HuH-7 (cell line): Measurements from ENCODE around the gene CTDSP1.

Source experiments
- DNase-seq: peaks from one replicate; pipeline ENCODE4 v3.0.0; 2011; ENCODE audit warnings: low spot score

The CTDSP1 gene

DNA sequence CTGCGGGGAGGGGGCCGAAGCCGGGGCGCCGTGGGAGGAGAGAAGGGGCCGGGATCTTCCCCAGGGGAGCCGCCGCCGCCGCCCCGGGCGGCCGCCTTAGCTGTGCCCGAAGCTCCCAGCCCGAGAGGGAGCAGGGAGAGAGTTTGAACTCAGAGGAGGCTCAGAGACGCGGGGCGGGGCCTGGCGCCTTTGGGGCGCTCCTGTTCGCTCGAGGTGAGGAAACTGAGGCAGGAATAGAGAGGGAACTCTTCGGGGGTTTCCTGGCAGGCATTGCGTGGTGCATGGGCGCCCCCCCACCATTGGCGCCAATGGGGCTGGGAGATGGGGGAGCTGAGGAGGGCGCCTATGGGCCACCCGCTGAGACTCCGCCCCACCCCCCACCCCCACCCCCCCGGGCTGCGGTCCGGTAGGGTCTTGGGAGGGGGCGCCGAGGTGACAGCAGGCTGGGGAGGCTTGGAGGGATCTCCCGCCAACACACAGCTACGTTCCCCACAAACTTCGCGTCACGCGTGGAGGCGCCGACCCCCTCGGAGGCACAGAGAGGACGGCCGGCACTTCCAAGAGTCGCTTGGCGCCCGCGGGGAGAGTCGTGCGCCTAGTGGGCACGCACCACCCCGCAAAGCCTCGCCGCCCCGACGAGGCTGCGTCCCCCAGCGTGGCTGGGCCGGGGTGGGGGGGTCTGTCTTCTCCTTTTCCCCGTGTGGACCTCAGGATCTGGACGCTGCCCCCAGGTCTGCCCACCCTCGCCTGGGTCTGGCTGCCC lies 680 bp downstream of the CTDSP1 start:
- peak; percentile 63 for DNase-seq

DNA sequence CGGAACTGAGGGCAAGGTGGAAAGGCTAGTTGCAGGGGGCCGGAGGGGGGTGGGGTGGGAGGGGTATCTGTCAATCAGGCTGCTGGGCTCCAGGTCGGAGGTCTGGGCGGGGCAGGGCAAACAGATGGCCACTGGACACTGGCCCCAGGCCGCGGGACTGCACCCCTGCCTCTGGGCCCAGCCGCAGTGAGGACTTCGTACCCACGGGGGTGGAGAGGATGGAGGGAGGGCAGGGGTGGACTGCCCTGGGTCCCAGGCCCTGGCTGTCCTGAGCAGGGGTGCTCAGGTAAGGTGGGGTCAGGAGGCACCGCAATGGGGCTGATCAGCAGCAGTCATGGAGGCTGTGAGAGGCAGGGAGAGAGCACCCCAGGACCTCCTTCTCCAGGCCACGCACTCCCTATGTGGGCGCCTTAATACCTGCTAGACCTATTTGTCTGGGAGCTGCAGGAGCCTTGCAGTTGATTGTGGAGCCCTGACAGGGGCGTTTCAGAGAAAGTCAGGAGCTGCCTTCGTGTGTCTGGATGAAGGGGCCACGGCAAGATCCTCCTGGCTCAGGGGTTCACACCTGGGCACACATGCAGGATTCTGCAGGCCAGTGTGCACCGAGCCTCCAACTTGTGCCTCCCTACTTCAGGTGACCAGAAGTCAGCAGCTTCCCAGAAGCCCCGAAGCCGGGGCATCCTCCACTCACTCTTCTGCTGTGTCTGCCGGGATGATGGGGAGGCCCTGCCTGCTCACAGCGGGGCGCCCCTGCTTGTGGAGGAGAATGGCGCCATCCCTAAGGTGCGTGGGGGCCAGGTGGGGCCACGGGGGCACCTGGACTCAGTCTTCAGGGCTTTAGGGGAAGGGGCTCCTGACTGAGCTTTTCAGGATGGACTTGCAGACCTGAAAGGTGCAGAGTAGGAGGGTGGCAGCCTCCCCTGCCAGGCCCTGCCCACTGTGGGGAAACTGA lies 1.5 kb downstream of the CTDSP1 start:
- DNase-seq = peak; percentile 93

DNA sequence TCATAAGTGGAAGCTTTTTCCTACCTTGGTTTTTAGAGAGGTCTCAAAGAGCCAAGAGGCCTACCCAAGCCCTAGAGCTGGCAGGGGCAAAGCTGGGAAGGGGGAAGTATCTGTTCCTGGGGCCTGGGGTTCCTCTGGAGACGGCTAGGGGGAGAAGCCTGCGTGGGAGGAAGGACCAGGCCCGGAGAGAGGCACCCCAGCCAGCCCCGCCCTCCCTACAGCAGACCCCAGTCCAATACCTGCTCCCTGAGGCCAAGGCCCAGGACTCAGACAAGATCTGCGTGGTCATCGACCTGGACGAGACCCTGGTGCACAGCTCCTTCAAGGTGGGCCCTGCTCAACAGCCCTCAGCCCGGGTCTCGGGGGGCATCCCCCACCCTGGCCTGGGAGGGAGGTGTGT lies 2.2 kb downstream of the CTDSP1 start:
- no peak for DNase-seq

DNA sequence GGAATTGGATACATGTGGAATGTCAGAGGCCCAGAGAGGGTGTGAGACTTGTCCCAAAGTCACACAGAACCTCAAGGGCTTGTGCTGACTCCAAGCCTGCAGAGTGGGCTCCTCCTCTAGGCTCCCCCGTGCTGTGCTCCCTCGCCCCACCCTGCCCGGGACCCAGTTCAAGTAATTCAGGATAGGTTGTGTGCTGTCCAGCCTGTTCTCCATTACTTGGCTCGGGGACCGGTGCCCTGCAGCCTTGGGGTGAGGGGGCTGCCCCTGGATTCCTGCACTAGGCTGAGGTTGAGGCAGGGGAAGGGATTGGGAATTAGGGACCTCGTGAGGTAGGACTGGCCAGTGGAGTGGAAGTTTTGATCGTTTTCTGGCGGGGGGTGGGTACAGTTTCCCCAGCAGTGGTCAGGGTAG lies 2.8 kb downstream of the CTDSP1 start:
- no peak for DNase-seq

DNA sequence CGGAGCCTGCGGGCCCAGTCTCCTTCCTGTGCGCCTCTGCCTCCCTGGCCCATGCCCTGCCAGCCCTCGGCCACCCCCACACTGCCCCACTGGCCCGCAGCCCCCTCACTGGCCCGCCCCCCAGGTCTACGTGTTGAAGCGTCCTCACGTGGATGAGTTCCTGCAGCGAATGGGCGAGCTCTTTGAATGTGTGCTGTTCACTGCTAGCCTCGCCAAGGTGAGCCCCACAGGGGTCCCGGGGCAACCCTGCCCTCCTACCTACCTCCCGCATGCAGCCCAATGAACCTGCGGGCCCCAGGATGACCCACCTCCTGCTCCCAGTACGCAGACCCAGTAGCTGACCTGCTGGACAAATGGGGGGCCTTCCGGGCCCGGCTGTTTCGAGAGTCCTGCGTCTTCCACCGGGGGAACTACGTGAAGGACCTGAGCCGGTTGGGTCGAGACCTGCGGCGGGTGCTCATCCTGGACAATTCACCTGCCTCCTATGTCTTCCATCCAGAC lies 3.3 kb downstream of the CTDSP1 start:
- no peak for DNase-seq

DNA sequence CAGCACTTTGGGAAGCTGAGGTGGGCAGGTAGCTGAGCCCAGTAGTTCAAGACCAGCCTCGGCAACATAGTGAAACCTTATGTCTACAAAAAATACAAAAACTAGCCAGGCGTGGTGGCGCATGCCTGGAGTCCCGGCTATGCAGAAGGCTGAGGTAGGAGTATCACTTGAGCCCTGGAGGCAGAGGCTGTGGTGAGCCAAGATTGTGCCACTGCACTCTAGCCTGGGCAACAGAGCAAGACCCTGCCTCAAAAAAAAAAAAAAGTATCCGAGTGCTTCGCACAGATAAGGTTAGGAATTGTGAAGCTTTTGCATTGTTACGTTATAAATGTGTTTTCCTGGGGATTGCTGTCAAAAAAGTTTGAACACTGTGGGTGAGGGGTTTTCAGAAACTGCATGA lies 4.1 kb downstream of the CTDSP1 start:
- DNase-seq = no peak

DNA sequence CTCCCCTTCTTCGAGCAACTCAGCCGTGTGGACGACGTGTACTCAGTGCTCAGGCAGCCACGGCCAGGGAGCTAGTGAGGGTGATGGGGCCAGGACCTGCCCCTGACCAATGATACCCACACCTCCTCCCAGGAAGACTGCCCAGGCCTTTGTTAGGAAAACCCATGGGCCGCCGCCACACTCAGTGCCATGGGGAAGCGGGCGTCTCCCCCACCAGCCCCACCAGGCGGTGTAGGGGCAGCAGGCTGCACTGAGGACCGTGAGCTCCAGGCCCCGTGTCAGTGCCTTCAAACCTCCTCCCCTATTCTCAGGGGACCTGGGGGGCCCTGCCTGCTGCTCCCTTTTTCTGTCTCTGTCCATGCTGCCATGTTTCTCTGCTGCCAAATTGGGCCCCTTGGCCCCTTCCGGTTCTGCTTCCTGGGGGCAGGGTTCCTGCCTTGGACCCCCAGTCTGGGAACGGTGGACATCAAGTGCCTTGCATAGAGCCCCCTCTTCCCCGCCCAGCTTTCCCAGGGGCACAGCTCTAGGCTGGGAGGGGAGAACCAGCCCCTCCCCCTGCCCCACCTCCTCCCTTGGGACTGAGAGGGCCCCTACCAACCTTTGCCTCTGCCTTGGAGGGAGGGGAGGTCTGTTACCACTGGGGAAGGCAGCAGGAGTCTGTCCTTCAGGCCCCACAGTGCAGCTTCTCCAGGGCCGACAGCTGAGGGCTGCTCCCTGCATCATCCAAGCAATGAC lies 4.8 kb downstream of the CTDSP1 start:
- no peak for DNase-seq

DNA sequence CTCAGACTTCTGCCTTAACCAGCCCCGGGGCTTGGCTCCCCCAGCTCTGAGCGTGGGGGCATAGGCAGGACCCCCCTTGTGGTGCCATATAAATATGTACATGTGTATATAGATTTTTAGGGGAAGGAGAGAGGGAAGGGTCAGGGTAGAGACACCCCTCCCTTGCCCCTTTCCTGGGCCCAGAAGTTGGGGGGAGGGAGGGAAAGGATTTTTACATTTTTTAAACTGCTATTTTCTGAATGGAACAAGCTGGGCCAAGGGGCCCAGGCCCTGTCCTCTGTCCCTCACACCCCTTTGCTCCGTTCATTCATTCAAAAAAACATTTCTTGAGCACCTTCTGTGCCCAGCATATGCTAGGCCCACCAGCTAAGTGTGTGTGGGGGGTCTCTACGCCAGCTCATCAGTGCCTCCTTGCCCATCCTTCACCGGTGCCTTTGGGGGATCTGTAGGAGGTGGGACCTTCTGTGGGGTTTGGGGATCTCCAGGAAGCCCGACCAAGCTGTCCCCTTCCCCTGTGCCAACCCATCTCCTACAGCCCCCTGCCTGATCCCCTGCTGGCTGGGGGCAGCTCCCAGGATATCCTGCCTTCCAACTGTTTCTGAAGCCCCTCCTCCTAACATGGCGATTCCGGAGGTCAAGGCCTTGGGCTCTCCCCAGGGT lies 5.5 kb downstream of the CTDSP1 start:
- no peak for DNase-seq

DNA sequence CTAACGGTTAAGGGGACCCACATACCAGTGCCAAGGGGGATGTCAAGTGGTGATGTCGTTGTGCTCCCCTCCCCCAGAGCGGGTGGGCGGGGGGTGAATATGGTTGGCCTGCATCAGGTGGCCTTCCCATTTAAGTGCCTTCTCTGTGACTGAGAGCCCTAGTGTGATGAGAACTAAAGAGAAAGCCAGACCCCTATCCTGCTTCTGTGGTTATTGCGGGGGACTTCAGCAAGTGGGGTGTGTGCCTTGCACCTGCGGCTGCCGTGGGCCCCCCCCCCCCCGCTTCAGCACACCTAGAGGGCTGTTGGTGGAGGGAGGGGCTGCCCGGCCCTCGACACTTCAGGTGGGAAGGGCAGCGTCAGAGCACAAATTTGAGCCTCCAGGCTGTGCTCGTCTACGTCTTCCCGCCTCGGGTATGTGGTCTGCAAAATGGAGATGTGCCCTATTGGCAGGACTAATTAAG lies 6.1 kb downstream of the CTDSP1 start:
- no peak for DNase-seq

DNA sequence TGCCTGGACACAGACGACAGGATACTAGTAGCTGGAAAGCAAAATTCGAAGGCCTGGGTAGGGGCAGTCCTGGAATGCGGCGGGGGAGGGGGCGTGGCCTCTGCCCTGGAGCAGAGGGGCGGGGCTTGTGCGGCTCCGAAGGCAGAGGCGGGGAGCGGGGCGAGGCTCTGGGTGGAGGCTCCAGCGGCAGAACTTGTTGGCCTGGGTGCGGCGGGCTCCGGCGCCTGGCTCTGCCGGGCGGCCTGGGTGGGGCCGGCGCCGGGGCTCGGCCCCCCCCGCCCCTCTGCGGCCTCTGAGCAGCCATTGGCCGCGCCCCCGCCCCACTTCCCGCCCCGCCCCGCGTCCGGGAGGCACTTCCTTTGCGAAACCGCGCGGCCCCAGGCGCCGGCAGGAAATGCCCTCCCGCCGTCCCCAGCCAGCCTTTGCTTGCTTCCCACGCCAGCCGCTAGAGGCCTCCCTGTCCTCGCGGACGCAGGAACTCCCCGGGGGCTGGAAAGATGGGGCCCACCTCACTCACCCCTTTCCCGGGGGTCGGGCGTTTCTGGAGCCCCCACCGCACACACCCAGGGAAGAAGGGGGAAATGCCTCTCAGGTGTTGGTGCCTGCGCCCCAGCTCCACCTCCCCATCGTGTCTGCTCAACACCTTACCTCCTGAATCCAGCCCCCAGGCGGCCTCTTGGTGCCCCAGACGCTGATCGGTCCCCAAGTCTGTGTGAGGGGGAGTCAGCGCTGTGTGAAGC lies 6.7 kb downstream of the CTDSP1 start:
- DNase-seq = peak; percentile 92

DNA sequence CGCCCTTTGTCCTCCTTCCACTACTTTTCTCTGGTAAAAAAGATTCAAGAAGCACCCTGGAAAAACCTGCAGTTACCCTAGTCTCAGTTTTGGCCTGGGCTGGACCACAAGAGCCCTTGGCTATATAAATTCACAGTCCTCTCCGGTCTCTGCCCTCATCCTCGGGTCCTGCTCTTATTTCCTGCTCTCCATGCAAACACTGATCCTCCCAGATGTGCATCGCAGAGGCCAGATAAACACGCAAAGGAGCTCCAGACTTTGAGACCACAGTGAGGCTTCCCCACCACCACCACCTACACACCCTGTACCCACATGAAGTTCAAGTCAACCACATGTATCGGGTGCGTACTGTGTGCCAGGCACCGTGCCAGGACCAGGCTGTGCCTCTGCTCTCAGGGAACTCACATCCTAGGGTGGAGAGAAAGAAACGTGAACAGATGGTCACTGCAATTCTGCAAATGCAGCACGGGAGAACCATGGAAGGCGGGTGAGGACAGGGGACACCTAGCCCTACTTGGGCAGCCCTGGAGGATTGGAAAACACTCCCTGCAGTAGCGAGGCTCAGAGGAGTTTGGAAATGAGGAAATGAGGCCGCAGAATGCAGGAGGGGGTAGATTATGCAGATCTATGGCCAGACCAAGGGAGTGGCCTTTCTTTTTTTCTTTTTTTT lies 7.4 kb downstream of the CTDSP1 start:
- no peak for DNase-seq

DNA sequence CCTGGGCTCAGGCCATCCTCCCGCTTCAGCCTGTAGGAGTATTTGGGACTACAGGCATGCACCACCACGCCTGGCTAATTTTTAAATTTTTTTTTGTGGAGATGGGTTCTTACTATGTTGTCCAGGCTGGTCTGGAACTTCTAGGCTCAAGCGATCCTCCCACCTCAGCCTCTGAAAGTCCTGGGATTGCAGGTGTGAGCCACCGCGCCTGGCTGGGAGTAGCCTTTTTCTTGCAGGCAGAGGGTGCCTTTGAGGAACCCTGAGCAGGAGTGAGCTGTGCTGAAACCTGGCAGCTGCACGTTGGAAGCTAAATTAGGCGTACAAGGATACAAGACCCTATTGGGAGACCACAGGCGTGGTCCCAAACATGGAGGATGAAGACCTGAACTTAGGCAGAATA lies 8.0 kb downstream of the CTDSP1 start:
- no peak for DNase-seq

DNA sequence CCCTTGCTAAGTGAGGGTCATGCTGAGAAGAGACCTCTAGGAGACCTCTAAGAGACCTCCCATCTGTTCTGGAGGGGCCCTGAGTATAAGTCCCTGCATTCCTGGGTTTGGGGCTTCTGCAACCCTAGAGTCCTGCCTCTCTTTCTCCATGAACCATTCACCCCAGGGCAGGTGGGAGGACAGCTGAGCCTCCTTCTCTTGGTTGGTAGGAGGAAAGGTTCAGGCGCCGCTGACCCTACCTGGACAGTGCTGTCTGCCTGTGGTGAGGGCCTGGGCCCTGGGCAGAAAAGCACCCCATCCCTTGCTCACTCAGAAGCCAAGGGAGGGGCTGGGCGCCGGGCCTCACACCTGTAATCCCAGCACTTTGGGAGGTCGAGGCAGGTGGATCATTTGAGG lies 18.7 kb downstream of the CTDSP1 start:
- no peak for DNase-seq

DNA sequence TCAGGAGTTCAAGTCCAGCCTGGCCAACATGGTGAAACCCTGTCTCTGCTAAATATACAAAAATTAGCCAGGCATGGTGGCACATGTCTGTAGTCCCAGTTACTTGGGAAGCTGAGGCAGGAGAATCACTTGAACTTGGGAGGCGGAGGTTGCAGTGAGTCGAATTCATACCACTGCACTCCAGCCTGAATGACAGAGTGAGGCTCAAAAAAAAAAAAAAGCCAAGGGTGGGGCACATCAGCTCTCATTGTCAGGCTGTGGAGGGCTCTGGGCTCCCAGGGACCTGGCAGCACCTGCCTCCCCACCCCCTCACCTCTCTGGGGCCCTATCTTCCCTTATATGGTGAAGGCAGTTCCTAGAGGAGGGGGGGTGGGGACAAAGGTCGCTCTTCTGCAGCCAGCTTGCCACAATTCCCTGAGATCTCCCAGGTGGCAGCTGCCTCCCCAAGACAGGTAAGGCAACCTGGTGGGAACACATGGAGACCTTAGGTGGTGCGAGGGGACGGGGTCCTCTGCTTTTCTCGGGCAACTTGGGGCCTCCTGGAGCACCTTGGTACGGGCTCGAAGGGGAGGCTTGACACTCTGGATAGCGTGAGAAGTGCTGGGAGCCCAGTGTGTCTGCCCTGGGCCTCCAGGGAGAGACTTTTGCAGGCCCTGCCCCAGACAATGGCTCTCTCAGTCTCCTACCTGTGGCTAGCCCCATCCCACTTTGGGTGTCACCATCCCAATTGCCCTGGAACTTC lies 19.2 kb downstream of the CTDSP1 start, which contains the start of gene VIL1:
VIL1 (plus strand) TSS at position 407 of the 742 bp plus-strand sequence. CDS start 4,656 bp downstream, outside the sequence.
- peak; percentile 69 for DNase-seq

DNA sequence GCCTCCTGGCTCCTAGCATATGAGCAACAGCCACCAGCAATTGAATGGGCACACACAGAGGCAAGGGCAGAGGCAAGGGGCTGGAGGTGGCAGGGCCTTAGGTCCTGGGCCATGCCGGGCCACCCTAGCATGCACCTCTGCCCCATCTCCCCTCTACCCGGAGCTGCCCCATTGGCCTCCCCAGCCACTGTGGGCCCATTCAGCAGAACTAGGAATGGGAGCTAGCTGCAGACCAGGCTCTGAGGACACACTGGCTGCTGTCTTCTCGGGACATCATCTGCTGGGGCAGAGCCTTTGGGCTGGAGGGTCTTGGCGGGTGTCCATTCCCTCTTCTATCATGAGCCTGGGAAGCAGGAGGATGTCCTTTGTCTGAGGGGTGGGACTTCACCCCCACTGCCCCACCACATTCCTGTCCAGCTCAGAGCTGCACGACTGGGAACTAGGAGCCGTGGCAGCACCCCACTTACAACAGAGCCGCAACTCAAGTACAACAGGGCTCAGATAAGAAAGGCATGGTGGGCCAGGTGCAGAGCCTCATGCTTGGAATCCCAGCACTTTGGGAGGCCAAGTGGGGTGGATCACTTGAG lies 20.1 kb downstream of the CTDSP1 start:
- DNase-seq = no peak

DNA sequence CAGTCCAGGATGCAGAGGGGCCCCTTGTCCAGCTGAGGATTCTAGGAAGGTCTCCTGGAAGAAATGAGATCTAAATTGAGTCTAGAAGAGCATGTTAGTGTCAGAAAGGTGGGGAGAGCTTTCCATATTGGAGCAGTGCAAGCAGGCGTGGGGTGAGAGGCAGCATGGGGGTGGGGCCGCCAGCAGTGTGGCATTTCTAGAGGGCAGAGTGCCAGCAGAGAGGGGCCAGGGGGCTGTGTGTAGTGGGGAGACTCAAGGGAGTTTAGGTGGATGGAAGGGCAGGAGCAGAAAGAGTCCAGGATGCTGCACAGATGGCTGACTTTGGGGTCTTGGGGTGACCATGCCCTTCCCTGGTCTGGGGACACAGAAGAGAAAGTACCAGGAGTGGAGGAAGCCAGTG lies 21.4 kb downstream of the CTDSP1 start:
- no peak for DNase-seq

DNA sequence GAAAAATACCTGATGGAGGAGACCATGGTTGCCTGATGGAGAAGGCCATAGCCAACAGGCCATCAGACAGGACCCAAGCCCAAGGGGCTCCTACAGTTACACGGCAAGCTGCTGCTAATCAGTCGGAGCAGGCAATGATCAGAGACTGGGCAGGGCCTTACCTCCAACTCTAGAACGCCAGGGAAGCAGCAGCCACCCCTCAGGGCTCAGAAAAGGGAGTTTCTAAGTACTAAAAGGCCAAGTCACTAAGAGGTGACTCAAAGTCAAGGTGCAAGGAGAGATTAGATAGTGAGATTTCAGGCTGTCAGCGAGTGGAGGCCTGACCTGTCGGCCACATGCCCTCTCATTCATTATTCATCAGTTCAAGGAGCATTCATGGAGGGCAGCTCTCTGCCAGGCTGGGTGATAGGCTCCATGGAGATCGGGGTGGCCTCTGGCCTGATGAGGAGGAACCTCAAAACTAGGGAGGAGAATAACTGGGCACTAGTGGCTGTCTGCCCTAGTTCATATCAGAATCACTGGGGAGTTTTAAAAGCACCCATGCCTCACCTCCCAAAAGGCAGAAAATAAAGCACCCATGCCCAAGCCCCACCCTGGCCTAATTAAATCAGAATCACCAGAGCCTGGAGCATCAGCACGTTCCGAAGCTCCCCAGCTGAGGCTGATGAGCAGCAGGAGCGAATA lies 22.9 kb downstream of the CTDSP1 start:
- DNase-seq = no peak

DNA sequence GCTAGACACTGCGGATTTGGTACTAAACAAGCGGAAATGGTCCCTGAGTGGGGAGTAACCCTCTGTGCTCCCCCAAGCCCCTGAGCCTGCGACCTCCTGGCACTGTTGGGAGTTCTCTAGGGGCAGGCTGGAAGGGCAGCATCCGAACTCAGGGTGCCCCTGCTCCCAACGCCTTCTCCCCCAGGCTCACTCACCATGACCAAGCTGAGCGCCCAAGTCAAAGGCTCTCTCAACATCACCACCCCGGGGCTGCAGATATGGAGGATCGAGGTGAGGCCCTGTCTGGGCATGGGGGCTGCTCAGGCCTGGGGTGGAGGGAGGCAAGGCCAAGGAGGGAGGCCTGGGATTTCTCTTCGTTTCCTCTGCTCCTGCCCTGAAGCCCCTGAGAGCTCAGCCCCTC lies 23.9 kb downstream of the CTDSP1 start:
- DNase-seq = no peak

DNA sequence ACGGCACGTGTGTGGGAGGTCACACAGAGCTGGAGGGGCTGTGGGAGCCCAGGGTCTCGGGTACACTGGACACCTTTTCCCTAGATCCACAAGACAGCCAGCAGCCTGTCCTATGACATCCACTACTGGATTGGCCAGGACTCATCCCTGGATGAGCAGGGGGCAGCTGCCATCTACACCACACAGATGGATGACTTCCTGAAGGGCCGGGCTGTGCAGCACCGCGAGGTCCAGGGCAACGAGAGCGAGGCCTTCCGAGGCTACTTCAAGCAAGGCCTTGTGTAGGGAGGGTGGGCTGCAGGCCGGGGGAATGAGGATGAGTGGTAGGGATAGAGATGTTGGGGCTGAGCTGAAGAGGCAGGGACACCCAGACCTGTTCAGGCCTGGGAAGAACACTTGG lies 25.9 kb downstream of the CTDSP1 start:
- DNase-seq = no peak
